Activated naive CD4-positive, alpha-beta T cell treated with anti-CD3 and anti-CD28 coated beads, Interleukin-2, amount 10 ng/mL, durations not matched to agents 7 days and 5 days (primary cell): ENCODE data around the gene RECK.

Source experiments
- CTCF ChIA-PET: fragments of 350-600 bp; sonication (Branson Sonifier 250); formaldehyde crosslinking; loops from one replicate; lab custom pipeline; 2021; ENCODE audit warnings: antibody characterized with exemption; lab: Charles Lee
- DNase-seq: peaks from one replicate; pipeline ENCODE4 v3.0.0-alpha.2; 2020
- H3K27ac Mint-ChIP-seq: one replicate; pipeline ENCODE4 v1.8.0; 2021; ENCODE audit warnings: mild to moderate bottlenecking, moderate library complexity, mixed read lengths
- H3K27me3 Mint-ChIP-seq: one replicate; pipeline ENCODE4 v1.8.0; 2021; ENCODE audit warnings: mild to moderate bottlenecking, mixed read lengths
- H3K36me3 Mint-ChIP-seq: one replicate; pipeline ENCODE4 v1.8.0; 2021; ENCODE audit warnings: mixed read lengths
- H3K4me1 Mint-ChIP-seq: one replicate; pipeline ENCODE4 v1.8.0; 2021; ENCODE audit warnings: mixed read lengths
- H3K4me3 Mint-ChIP-seq: one replicate; pipeline ENCODE4 v1.8.0; 2021; ENCODE audit warnings: mild to moderate bottlenecking, moderate library complexity, mixed read lengths
- H3K9me3 Mint-ChIP-seq: one replicate; pipeline ENCODE4 v1.8.0; 2021; ENCODE audit warnings: mixed read lengths

The RECK gene

DNA sequence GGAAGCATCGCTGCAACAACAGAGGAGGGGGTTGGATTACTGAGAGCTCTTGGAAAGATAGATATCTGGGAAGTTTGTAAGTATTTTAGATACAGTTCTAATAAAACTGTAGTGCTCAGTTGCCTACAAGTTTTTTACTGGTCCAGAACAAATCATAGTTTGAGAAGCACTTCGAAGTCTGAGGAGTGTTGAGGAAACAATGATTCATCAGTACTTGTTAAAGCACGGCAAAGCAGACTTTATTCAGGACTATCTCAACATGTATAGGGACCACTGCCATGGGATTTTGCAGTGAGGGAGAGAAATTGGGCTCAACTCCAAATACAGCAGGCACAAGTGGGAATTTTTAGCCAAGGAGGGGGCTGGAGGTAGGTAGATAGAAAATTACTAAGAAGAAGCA is 25.3 kb upstream of the RECK start:
- Mint-ChIP-seq H3K4me3 (no peak overlapping the region), H3K4me1 (peaks cover 17% of the 10 kb centered on the region), H3K36me3 (no peaks in the 10 kb centered on the region), H3K9me3 (no peaks in the 10 kb centered on the region), H3K27ac (no peak overlapping the region), H3K27me3 (peaks cover 44% of the 10 kb centered on the region)
- DNase-seq: no peak
- CTCF ChIA-PET: interaction anchor here (0.7 to 6.2 kb wide), 4 partner anchors 10 to 92 kb away, joined by 3 to 87 read pairs (median 4); no protein-coding TSS in a partner anchor

DNA sequence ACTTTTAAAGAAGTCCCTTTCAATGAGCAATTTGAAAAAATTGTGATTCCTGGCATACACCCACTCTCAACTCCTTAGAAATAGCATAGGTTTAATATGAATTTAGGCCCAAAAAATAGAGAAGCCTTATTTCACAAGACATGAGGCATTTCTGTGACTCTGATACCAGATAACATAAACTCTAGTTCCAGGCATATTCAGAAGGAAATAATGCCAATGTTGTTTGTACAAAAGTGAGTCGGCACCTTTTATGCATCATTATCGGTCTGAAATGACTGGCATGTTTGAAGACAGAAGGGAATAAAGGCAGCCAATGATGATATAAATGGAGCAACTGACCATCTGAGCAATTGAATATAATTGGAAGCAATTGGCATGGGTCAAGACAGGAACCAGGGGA is 19.4 kb upstream of the RECK start:
- H3K36me3 Mint-ChIP-seq: no peaks in the 10 kb centered on the region
- no peaks in the 10 kb centered on the region for H3K4me1 Mint-ChIP-seq
- CTCF ChIA-PET: no interaction called here
- no peak overlapping the region for H3K4me3 Mint-ChIP-seq
- peaks cover 15% of the 10 kb centered on the region for H3K27me3 Mint-ChIP-seq
- H3K9me3 Mint-ChIP-seq: no peaks in the 10 kb centered on the region
- no peak for DNase-seq
- H3K27ac Mint-ChIP-seq: no peak overlapping the region

DNA sequence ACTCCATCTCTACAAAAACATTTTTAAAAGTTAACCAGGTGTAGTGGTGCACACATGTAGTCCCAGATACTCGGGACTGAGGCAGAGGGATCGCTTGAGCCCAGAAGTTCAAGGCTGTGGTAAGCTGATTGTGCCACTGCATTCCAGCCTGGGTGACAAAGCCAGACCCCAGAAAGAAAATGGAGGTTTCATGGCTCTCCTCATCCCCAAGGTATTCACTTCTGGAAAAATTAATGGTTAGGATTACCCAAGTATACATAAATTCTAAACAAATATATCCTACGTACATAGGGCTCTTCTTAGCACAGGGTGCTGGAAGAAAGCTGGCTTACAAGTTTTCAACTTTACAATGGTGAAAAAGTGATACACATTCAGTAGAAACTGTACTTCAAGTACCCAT is 18.6 kb upstream of the RECK start:
- H3K27me3 Mint-ChIP-seq: peaks cover 13% of the 10 kb centered on the region
- H3K9me3 Mint-ChIP-seq: no peaks in the 10 kb centered on the region
- no peak overlapping the region for H3K4me3 Mint-ChIP-seq
- H3K27ac Mint-ChIP-seq: no peak overlapping the region
- DNase-seq: no peak
- no peaks in the 10 kb centered on the region for H3K4me1 Mint-ChIP-seq
- CTCF ChIA-PET: interaction anchor here (0.7 to 7.5 kb wide), 6 partner anchors 10 to 66 kb away, joined by 3 to 87 read pairs (median 3); partner anchors contain the start of gene OR2S2
- H3K36me3 Mint-ChIP-seq: no peaks in the 10 kb centered on the region

DNA sequence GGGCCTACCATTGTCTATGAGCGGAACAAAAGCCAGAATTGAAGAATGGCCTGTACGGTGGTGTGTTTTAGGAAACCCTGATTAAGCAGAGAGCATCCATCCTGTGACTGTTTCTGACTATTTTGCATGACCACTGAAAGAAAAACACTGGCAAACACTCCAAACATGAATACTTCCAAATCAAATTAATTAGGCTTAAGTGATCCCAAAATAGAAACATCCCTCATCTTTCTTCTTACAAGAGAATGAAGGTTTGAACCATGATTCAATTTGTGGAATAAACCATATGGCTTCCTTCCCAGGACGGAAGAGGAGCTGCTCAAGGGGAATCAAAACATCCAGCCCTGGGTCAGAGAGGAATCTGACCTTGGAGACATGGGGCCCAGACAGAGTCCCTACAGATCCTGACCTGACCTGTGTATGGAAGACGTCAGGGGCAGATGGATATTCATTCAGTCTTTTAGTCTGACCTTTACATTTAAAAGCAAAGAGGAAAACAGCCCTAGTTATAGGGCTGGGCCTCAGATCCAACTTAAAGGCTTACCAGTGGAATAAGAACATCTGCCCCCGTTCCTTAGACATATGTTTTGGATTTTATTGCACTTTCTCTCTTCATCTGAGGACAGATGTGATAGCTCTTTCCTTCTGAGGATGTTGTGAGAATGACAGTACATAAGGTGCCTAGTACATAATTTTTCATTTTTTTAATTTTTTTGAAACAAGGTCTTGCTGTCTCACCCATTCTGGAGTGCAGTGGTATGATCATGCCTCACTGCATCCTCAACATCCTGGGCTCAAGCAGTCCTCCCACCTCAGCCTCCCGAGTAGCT is 17.6 kb upstream of the RECK start:
- peaks cover 15% of the 10 kb centered on the region for H3K27me3 Mint-ChIP-seq
- no peaks in the 10 kb centered on the region for H3K4me1 Mint-ChIP-seq
- DNase-seq: no peak
- H3K9me3 Mint-ChIP-seq: no peaks in the 10 kb centered on the region
- H3K27ac Mint-ChIP-seq: no peak overlapping the region
- no peaks in the 10 kb centered on the region for H3K36me3 Mint-ChIP-seq
- CTCF ChIA-PET: interaction anchor here (0.7 to 7.5 kb wide), 7 partner anchors 11 to 73 kb away, joined by 3 to 87 read pairs (median 3); partner anchors contain the start of gene OR2S2
- H3K4me3 Mint-ChIP-seq: no peak overlapping the region

DNA sequence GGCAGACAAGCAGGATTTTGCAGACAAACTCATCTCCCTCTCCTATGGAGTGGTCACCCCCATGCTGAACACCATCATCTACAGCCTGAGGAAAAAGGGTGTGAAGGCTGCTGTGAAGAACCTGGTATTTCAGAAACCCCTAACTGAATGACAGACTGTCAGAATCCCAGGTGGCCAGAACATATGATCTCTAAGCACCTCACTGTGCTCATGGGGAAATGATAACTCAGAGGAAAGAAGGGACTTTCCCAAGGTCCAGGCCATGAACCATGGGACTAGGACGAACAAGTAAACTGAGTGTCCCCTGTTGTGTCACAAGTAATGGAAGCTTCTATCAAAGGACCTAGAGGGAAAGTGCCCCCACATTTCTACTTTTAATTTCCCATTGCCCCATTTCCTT is 14.7 kb upstream of the RECK start:
- H3K4me3 Mint-ChIP-seq: no peak overlapping the region
- H3K36me3 Mint-ChIP-seq: no peaks in the 10 kb centered on the region
- CTCF ChIA-PET: interaction anchor here (2.1 to 7.5 kb wide), 6 partner anchors 14 to 233 kb away, joined by 7 to 99 read pairs (median 28); partner anchors contain the start of genes HRCT1 and OR2S2
- no peaks in the 10 kb centered on the region for H3K4me1 Mint-ChIP-seq
- no peaks in the 10 kb centered on the region for H3K9me3 Mint-ChIP-seq
- DNase-seq: no peak
- H3K27ac Mint-ChIP-seq: no peak overlapping the region
- peaks cover 11% of the 10 kb centered on the region for H3K27me3 Mint-ChIP-seq

DNA sequence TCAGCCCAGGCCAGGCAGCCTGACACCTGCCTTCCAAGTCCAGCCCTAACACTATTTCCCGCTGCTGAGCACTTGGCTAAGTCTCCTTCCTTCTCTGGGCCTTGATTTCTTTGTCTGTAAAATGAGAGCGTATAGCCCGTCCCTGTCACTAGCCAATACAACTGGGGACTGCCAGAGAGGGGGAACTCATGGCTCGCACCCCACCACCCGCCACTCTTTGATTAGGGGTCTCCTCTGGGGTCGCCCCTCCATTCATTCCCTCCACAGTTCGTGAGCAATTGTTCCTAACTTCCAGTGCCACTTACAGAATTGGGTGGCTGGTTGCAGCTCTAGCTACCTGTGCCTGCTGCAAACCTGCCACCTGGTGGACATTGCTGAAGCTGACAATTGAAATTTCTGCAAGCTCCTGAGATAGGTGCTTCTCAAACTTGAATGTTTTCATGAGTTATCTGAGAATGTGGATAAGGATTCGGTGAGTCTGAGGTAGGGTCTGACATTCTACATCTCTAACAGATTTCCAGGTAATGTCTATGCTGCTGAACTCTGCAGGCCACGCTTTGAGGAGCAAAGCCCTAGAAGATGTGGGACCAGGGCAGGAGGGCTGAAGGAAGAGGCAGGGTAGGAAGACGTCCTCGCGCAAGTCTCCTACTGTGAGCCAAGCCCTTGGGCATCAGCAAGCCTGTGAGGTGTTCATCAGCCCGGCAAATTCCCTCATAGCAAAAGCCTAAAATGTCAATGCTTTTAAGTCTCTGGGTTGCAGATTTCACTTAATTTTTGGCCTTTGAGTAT is 13.3 kb upstream of the RECK start:
- CTCF ChIA-PET: interaction anchor here (0.6 to 7.5 kb wide), 25 partner anchors 9 to 234 kb away, joined by 3 to 99 read pairs (median 5); partner anchors contain the start of genes HRCT1, OR2S2 and RECK
- H3K36me3 Mint-ChIP-seq: no peaks in the 10 kb centered on the region
- peaks cover 15% of the 10 kb centered on the region for H3K27me3 Mint-ChIP-seq
- no peaks in the 10 kb centered on the region for H3K4me1 Mint-ChIP-seq
- H3K4me3 Mint-ChIP-seq: no peak overlapping the region
- H3K9me3 Mint-ChIP-seq: no peaks in the 10 kb centered on the region
- peak; percentile 81 for DNase-seq
- H3K27ac Mint-ChIP-seq: peak overlapping the region; percentile 7

DNA sequence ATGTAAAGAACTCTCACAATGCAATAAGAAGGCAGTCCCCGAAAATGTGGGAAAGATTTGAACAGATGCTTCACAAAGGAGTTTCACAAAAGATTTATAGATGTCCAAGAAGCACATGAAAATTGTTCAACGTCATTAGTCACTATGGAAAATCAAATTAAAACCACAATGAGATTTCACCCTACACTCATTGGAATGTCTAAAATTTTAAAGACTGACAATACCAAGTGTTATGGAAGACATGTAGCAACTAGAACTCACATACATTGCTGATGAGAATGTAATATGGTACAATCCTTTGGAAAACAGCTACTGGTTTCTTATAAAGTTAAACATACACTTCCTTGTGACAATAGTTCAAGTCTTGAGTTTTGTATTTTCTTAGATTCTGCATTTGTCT is 11.0 kb upstream of the RECK start:
- no peaks in the 10 kb centered on the region for H3K4me1 Mint-ChIP-seq
- no peaks in the 10 kb centered on the region for H3K36me3 Mint-ChIP-seq
- H3K27ac Mint-ChIP-seq: no peak overlapping the region
- DNase-seq: no peak
- H3K9me3 Mint-ChIP-seq: no peaks in the 10 kb centered on the region
- no peak overlapping the region for H3K4me3 Mint-ChIP-seq
- H3K27me3 Mint-ChIP-seq: peaks cover 20% of the 10 kb centered on the region
- CTCF ChIA-PET: interaction anchor here (2.8 to 7.0 kb wide), 3 partner anchors 11 to 122 kb away, joined by 15 to 99 read pairs (median 44); partner anchors contain the start of genes HRCT1 and OR2S2

DNA sequence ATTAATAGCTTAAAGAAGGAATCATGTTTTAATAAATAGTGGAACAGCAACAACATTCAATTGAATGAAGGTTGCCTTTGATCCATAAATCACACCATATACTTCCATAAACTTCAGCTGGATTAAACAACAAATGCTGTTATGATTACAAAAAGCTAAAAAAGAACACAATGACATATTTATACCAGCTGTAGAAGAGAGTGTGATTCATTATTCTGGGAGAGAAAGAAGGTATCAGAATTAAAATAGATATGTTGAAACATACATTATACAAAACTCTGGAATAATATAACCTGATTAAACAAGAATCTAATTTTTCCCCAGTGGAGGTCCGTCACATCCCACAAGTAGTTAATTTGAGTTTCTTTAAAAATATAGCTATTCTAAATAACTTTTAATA is 7.5 kb upstream of the RECK start:
- no peaks in the 10 kb centered on the region for H3K4me1 Mint-ChIP-seq
- H3K36me3 Mint-ChIP-seq: no peaks in the 10 kb centered on the region
- no peak for DNase-seq
- H3K27ac Mint-ChIP-seq: no peak overlapping the region
- H3K27me3 Mint-ChIP-seq: peaks cover 39% of the 10 kb centered on the region
- CTCF ChIA-PET: interaction anchor here (1.6 kb wide), 1 partner anchor 73 kb away, joined by 3 read pairs; no protein-coding TSS in a partner anchor
- H3K4me3 Mint-ChIP-seq: no peak overlapping the region
- no peaks in the 10 kb centered on the region for H3K9me3 Mint-ChIP-seq

DNA sequence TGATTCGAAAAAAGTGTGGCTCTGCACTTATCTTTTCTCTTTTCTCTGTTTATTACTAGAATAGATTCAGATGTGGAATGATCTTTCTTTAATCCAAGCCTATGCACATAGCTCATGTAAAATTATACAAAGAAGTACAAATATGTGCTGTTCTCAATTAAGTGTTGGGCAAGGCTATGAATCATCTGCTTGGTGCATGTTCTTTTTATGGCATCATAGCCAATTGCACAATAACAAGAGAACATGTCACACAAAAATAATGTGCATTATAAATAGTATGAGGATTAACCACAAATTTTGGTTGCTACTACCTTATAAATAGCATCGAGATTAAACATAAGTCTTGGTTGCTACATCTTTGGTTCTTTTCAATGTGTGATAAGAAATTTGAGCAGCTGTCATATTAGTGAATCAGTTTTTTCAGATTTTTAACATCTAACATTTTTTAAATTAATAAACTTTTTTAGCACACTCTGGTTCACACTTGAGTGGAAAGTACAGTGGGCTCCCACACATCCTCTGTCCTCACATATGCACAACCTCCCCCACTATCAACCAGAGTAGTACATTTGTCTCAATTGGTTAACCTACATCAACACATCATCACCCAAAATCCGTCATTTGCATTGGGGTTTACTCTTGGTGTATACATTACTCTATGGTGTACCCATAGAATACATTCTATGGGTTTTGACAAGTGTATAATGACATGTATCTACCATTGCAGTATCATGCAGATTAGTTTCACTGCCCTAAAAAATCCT is 6.8 kb upstream of the RECK start:
- DNase-seq: no peak
- Mint-ChIP-seq H3K9me3 (no peaks in the 10 kb centered on the region), H3K27me3 (peaks cover 46% of the 10 kb centered on the region), H3K4me1 (no peaks in the 10 kb centered on the region), H3K36me3 (no peaks in the 10 kb centered on the region), H3K27ac (no peak overlapping the region), H3K4me3 (no peak overlapping the region)
- CTCF ChIA-PET: interaction anchor here (0.8 to 1.6 kb wide), 2 partner anchors 20 to 74 kb away, joined by 3 to 4 read pairs; no protein-coding TSS in a partner anchor

DNA sequence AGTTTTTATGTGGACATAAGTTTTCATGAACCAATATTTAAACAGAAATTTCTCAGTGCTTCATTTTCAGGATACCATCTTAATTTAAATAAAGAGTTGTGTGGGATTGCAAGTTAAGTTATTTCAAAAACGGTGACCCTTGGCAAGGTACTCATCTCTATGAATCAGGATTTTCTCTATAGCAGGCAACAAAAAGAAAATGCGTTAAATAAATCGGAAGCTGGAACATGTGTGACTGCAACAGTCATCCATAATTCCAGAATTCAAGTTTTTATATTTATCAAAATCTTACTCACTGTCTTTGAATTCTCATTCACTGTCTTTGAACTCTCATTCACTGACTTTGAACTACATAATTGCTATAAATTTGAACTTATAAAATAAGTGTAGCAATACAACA is 5.8 kb upstream of the RECK start:
- no peak overlapping the region for H3K4me3 Mint-ChIP-seq
- DNase-seq: no peak
- H3K9me3 Mint-ChIP-seq: no peaks in the 10 kb centered on the region
- no peaks in the 10 kb centered on the region for H3K4me1 Mint-ChIP-seq
- no peaks in the 10 kb centered on the region for H3K36me3 Mint-ChIP-seq
- H3K27ac Mint-ChIP-seq: no peak overlapping the region
- CTCF ChIA-PET: interaction anchor here (0.8 kb wide), 1 partner anchor 21 kb away, joined by 4 read pairs; no protein-coding TSS in a partner anchor
- peaks cover 49% of the 10 kb centered on the region for H3K27me3 Mint-ChIP-seq

DNA sequence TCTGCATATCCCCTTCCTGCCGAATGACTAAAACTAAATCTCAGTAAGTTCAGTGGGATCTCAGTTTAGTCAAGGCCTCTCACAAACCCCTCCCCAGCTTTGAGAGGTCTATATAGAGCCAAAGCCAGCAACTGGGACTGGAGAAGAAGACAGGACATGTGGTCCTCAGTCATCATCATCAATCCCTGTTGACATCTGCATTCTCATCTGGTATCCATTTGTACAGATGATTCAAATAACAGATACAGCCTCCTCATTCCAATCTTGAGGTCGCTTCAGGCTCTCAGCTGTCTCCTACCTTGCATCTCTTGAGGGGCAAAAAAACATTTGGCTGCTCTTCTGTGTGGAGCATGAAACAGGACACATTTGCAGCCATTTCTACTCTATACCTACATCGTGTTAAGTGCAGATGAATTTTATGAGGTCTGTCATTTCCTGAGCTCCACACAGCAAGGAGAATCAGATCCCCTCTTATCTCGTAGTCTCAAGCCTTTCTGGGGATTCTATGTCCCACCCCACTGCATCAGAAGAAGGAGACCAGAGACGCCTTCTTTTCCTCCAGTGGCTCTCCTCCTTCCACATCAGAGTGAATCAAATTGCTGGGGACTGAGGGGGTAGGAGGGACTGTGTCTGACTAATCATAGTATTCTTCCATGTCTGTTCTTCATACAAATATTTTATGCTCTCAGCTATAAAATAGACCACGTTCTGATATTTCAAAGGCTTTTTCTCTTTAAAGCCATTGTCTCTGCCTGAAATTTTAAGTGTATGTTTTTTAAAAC is 4.7 kb upstream of the RECK start:
- H3K4me1 Mint-ChIP-seq: peaks cover 4% of the 10 kb centered on the region
- H3K36me3 Mint-ChIP-seq: no peaks in the 10 kb centered on the region
- no peak for DNase-seq
- H3K27me3 Mint-ChIP-seq: peaks cover 44% of the 10 kb centered on the region
- no peak overlapping the region for H3K27ac Mint-ChIP-seq
- CTCF ChIA-PET: no interaction called here
- no peak overlapping the region for H3K4me3 Mint-ChIP-seq
- no peaks in the 10 kb centered on the region for H3K9me3 Mint-ChIP-seq

DNA sequence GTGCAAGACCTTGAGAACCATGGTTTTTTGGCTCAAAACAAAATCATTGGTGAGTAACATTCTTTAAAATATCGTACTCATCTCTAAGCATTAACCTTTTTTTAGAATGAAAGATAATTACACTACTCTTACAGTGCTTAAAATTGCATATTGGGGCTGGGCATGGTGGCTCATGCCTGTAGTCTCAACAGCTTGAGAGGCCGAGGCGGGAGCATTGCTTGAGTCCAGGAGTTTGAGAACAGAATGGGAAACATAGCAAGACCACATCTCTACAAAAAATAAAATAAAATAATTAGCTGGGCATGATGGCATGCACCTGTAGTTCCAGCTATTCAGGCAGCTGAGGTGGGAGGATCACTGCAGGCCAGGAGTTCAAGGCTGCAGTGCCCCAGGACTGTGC is 2.9 kb upstream of the RECK start:
- H3K4me3 Mint-ChIP-seq: no peak overlapping the region

DNA sequence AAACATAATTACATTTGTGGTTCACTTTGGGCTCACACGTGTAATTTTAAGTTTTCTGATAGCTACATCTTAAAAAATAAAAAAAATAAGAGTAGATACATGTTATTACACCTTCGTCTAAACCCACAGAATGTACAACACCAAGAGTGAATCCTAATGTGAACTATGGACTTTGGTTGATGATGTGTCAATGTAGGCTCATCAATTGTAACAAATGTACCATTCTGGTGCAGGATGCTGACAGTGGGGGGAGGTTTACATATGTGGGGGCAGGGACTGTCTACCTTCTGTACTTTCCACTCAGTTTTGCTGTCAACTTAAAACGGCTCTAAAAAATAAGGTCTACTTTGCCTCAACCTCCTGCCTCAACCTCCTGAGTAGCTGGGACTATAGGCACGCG is 2.5 kb upstream of the RECK start:
- H3K4me1 Mint-ChIP-seq: peaks cover 17% of the 10 kb centered on the region
- no peak overlapping the region for H3K4me3 Mint-ChIP-seq
- H3K27ac Mint-ChIP-seq: no peak overlapping the region
- no peaks in the 10 kb centered on the region for H3K9me3 Mint-ChIP-seq
- CTCF ChIA-PET: interaction anchor here (2.9 kb wide), 1 partner anchor 10 kb away, joined by 8 read pairs; no protein-coding TSS in a partner anchor
- H3K36me3 Mint-ChIP-seq: no peaks in the 10 kb centered on the region
- peaks cover 47% of the 10 kb centered on the region for H3K27me3 Mint-ChIP-seq
- DNase-seq: no peak

More for the DNA sequence above, 2.9 kb upstream of the RECK start:
- H3K9me3 Mint-ChIP-seq: no peaks in the 10 kb centered on the region
- no peaks in the 10 kb centered on the region for H3K36me3 Mint-ChIP-seq
- DNase-seq: no peak
- H3K27ac Mint-ChIP-seq: no peak overlapping the region
- H3K4me1 Mint-ChIP-seq: peaks cover 16% of the 10 kb centered on the region
- H3K27me3 Mint-ChIP-seq: peaks cover 47% of the 10 kb centered on the region
- CTCF ChIA-PET: interaction anchor here (2.9 kb wide), 1 partner anchor 10 kb away, joined by 8 read pairs; no protein-coding TSS in a partner anchor
